ENCODE data around the gene PPEF2.

The PPEF2 gene

DNA sequence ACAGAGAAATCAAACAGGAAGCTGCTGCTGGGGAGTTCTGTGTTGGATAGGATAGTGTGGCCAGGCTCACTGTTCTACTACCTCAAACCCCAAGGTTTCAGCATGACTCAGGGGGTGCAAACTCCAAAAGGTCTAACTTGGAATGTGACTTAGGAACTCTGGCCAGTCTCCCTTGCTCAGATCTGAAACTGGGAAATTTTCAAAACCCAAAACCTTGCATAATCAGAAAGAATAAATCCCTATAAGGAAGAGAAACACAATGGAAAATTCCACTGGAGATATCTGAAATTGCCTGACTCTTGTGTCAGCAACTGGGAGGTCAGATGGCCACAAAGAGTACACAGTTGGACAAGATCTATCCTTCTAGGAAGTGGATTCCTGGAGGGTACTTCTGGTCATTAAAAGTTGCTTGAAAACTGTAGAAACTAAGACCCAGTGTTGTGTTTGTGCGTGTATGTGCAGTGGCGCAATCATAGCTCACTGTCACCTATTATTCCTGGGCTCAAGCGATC lies 58.0 kb downstream of the PPEF2 start:
- ATAC-seq, result no peak

DNA sequence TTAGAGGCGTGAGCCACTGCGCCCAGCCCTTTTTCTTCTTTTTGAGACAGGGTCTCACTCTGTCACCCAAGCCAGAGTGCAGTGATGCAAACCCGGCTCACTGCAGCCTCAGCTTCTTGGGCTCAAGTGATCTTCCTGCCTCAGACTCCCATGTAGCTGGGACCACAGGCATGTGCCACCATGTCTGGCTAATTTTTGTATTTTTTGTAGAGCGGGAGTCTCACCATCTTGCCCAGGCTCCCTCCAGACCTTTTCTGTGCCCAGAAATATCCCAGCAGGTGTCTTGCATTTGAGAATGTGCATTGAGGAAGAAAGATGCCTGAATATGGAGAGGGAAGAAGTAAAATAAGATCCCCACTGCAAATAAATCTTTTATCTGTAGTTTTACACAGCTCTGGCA lies 58.7 kb downstream of the PPEF2 start:
- TF ChIP-seq BACH2 (CRISPR knock-in tag; IDR thresholded peaks at IDR 0.05; ENCODE audit: borderline replicate concordance) (no peak), ZFP30 (CRISPR knock-in tag; IDR thresholded peaks at IDR 0.05) (no peak), ZC3H10 (CRISPR knock-in tag; IDR thresholded peaks at IDR 0.05) (no peak), OSR1 (CRISPR knock-in tag; IDR thresholded peaks at IDR 0.05) (no peak), RARB (CRISPR knock-in tag; IDR thresholded peaks at IDR 0.05) (no peak), ZNF70 (CRISPR knock-in tag; IDR thresholded peaks at IDR 0.05) (no peak), ISL1 (CRISPR knock-in tag; IDR thresholded peaks at IDR 0.05) (no peak), ARNTL (CRISPR knock-in tag; IDR thresholded peaks at IDR 0.05; ENCODE audit: borderline replicate concordance, low read depth) (no peak), TOX (CRISPR knock-in tag; IDR thresholded peaks at IDR 0.05; ENCODE audit: borderline replicate concordance) (no peak), GLIS3 (CRISPR knock-in tag; IDR thresholded peaks at IDR 0.05) (no peak), CSDC2 (CRISPR knock-in tag; IDR thresholded peaks at IDR 0.05) (no peak)
- TF ChIP-seq, protein P1, sequence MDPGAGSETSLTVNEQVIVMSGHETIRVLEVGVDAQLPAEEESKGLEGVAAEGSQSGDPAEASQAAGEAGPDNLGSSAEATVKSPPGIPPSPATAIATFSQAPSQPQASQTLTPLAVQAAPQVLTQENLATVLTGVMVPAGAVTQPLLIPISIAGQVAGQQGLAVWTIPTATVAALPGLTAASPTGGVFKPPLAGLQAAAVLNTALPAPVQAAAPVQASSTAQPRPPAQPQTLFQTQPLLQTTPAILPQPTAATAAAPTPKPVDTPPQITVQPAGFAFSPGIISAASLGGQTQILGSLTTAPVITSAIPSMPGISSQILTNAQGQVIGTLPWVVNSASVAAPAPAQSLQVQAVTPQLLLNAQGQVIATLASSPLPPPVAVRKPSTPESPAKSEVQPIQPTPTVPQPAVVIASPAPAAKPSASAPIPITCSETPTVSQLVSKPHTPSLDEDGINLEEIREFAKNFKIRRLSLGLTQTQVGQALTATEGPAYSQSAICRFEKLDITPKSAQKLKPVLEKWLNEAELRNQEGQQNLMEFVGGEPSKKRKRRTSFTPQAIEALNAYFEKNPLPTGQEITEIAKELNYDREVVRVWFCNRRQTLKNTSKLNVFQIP (CRISPR knock-in tag; IDR thresholded peaks at IDR 0.05; ENCODE audit: borderline replicate concordance, low read depth), result no peak
- TF ChIP-seq, protein P2, sequence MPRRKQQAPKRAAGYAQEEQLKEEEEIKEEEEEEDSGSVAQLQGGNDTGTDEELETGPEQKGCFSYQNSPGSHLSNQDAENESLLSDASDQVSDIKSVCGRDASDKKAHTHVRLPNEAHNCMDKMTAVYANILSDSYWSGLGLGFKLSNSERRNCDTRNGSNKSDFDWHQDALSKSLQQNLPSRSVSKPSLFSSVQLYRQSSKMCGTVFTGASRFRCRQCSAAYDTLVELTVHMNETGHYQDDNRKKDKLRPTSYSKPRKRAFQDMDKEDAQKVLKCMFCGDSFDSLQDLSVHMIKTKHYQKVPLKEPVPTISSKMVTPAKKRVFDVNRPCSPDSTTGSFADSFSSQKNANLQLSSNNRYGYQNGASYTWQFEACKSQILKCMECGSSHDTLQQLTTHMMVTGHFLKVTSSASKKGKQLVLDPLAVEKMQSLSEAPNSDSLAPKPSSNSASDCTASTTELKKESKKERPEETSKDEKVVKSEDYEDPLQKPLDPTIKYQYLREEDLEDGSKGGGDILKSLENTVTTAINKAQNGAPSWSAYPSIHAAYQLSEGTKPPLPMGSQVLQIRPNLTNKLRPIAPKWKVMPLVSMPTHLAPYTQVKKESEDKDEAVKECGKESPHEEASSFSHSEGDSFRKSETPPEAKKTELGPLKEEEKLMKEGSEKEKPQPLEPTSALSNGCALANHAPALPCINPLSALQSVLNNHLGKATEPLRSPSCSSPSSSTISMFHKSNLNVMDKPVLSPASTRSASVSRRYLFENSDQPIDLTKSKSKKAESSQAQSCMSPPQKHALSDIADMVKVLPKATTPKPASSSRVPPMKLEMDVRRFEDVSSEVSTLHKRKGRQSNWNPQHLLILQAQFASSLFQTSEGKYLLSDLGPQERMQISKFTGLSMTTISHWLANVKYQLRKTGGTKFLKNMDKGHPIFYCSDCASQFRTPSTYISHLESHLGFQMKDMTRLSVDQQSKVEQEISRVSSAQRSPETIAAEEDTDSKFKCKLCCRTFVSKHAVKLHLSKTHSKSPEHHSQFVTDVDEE (CRISPR knock-in tag; IDR thresholded peaks at IDR 0.05), result no peak
- TF ChIP-seq, protein P3, sequence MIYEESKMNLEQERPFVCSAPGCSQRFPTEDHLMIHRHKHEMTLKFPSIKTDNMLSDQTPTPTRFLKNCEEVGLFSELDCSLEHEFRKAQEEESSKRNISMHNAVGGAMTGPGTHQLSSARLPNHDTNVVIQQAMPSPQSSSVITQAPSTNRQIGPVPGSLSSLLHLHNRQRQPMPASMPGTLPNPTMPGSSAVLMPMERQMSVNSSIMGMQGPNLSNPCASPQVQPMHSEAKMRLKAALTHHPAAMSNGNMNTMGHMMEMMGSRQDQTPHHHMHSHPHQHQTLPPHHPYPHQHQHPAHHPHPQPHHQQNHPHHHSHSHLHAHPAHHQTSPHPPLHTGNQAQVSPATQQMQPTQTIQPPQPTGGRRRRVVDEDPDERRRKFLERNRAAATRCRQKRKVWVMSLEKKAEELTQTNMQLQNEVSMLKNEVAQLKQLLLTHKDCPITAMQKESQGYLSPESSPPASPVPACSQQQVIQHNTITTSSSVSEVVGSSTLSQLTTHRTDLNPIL (CRISPR knock-in tag; IDR thresholded peaks at IDR 0.05; ENCODE audit: low read depth), result no peak
- TF ChIP-seq, protein P4, sequence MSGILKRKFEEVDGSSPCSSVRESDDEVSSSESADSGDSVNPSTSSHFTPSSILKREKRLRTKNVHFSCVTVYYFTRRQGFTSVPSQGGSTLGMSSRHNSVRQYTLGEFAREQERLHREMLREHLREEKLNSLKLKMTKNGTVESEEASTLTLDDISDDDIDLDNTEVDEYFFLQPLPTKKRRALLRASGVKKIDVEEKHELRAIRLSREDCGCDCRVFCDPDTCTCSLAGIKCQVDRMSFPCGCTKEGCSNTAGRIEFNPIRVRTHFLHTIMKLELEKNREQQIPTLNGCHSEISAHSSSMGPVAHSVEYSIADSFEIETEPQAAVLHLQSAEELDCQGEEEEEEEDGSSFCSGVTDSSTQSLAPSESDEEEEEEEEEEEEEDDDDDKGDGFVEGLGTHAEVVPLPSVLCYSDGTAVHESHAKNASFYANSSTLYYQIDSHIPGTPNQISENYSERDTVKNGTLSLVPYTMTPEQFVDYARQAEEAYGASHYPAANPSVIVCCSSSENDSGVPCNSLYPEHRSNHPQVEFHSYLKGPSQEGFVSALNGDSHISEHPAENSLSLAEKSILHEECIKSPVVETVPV (CRISPR knock-in tag; IDR thresholded peaks at IDR 0.05), result no peak
- ATAC-seq, result no peak

More for the DNA sequence above, 58.0 kb downstream of the PPEF2 start:
- TF ChIP-seq ZNF8 (CRISPR knock-in tag; IDR thresholded peaks at IDR 0.05), result no peak
- no peak for TF ChIP-seq ZNF70 (CRISPR knock-in tag; IDR thresholded peaks at IDR 0.05)
- TF ChIP-seq, protein P4 (CRISPR knock-in tag; IDR thresholded peaks at IDR 0.05), result no peak

DNA sequence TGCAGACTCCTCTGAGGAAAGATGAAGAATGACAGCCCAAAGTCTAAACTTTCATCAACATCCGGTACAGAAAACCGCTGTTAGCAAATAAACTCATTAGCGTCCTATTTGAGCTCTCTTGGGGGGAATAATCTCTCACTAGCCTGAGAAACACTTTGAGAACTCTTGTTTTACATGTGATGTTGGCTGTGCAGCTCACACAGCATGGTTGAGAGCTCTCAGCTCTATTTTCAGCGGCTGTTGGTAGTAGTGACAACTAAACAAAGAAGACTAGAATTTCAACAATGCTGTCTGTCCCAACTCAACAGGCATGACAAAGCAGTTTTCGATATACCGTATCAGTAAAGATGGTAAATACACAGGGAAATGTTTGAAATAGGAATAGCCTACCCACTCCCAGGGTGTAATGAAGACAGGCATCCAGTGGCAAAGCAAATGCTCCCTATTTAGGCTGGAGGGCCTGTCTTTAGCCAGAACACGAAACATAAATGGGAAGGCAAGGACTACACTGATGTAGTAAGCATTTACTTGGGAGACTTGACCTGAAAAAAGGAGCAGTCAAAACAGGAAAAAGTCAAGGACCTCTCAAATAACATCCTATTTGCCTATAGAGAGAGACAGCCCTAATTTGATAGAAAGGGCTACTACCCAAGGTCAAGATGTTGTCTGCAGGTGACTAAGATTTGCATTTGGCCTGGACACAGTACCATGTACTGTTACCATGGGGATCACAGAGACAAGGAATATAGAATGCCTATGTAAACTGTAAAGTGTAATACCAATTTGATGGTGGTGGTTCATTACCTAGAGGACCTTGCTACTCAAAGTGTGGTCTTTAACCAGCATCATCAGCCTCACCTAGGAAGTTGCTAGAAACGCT lies 60.4 kb downstream of the PPEF2 start:
- ATAC-seq, result no peak
- TF ChIP-seq, protein P2 (CRISPR knock-in tag; IDR thresholded peaks at IDR 0.05), result no peak
- TF ChIP-seq ZNF565 (CRISPR knock-in tag; conservative IDR thresholded peaks at IDR 0.05; ENCODE audit: low read depth), result no peak
- TF ChIP-seq ZFP3 (CRISPR knock-in tag; IDR thresholded peaks at IDR 0.05), result no peak
- TF ChIP-seq CSDC2 (CRISPR knock-in tag; IDR thresholded peaks at IDR 0.05), result no peak
- TF ChIP-seq OSR1 (CRISPR knock-in tag; IDR thresholded peaks at IDR 0.05), result no peak
- TF ChIP-seq SNAI2 (CRISPR knock-in tag; IDR thresholded peaks at IDR 0.05), result no peak
- TF ChIP-seq, protein P4 (CRISPR knock-in tag; IDR thresholded peaks at IDR 0.05), result no peak
- TF ChIP-seq TCF4 (CRISPR knock-in tag; IDR thresholded peaks at IDR 0.05; ENCODE audit: borderline replicate concordance), result no peak
- TF ChIP-seq, protein P1 (CRISPR knock-in tag; IDR thresholded peaks at IDR 0.05; ENCODE audit: borderline replicate concordance, low read depth), result no peak

All from SK-N-SH treated with all-trans-retinoic acid at 6 μM for 48 hours (cell line).